GM20431 (cell line): Measurements from ENCODE around the gene EFHC2.

Source experiments
- in situ Hi-C: fragments of 300-500 bp; cut with MseI, MboI; formaldehyde crosslinking; loops from one replicate; pipeline ENCODE4 v1.15.0; 2020; ENCODE audit warnings: low sequenced_read_pairs; ENCODE audit not compliant: unreplicated experiment

EFHC2 gene, protein sequence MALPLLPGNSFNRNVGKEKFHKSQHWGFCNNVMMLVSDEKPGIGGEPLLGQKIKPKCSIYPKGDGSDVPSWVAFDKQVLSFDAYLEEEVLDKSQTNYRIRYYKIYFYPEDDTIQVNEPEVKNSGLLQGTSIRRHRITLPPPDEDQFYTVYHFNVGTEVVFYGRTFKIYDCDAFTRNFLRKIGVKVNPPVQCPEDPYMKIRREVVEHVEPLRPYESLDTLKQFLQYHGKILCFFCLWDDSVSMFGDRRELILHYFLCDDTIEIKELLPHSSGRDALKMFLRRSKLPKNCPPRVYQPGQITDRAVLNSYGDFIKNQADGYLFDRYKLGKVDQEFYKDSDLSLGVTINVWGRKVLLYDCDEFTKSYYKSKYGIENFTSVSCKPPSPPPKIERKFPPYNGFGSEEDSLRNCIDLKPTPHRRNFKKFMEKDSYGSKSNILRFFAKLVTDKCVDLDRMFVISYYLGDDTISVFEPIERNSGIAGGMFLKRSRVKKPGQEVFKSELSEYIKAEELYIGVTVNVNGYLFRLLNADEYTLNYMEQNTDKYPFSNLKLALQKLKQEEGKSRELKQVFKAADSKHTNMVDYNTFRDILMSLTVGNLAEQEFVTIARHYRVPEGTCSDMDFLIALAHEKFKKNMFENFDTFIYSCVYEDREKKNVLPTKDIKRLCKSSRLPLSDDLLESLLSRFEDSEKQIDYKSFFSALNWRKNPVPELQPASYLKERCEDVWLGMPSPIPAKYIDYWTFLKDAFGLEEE

DNA sequence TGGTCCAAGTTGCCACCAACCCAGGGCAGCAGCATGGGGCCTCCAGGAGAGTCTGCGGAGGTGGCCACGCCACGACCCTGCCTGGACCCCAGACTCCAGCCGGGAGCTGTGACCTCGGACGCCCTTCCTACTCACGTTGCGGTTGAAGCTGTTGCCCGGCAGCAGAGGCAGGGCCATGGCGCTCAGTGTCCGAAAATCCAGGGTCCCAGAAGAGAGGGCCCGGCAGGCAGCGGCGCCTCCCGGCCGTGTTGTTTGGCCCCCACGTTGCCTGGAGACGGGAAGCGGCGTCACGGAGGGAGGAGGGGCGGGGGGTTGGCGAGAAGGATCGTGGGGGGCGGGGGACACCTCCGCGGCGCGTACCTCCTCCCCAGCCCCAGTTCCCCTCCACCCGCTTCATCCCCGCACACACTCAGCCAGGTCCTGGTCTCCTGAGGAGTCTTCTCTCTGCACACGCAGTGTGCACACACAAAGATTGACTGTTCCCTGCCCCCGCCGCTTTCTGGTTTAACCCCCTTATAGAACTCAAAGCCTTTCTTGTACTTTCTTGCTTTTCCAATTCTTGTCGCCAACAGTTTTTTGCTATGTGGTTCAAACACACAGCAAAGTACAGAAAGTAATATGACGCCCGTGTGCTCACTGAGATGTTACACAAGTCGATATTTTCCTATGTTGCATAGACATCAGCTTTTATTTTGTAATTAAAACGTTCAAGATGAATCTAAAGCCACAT lies at the start of gene EFHC2:
EFHC2 (minus strand) TSS at position 261 of the 730 bp plus-strand sequence; CDS start at position 177, 84 bp downstream.
- in situ Hi-C loops = no loop called here

DNA sequence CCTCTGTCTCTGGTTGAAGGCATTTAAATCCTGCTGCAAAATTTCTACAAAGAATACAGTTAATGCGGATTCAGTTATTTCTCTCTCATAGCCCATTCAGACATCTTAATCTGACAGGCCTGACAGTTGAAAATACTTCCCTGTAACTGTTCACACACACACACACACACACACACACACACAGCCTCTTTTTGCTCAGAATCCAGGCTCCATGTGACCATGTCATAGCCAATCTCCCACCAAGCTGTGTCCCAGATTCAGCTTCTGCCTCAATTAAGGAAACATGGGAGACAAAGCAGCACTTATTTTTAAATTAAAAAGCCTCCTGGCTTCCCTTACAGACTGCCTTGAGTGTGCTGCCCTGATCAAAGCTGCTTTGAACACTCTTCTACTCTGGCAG lies 49.3 kb upstream of the EFHC2 start:
- in situ Hi-C loops = no loop called here

DNA sequence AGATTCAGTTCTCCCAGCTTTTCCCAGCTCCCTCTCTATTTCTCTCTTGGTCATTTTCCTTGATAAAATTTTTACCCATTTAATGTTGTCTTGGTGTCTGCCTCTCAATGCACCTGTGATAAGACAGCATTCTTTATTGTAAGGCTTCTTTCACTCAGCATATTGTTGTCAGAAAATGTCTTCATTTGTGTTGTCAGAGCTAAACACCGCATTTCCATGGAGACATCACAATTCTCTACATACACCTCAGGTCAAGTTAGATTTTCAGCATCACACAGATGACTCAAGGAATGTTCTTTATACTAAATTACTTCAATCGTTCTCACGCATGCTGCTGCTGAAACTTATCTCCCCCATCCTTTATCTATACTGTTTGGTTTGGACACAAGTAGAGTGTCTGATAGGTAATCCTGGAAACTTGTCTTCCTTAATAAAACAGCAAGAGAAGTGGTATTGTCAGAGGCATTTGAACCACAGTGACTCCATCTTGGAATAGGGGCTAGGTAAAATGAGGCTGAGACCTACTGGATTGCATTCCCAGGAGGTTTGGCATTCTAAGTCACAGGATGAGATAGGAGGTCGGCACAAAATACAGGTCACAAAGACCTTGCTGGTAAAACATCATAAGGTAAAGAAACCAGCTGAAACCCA lies 41.3 kb upstream of the EFHC2 start:
- in situ Hi-C loops = no loop called here

DNA sequence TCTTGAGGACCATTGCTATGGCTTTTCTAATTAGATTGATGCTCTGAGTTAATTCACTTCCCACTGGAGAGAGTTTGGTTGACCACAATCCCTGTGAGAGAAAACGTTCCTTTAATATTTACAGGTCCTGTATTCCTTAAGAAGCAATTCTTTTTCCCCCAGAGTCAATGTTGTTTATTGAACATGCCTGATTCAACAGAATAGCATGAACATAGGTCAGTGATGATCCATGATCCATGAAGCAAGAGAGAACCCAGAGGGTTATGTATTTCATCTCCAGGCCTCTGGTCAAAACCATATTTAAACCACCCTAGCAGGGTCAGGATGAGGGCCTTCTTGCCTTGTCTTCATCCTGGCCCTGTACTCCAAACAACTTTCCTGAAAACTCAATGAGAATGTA lies 39.4 kb upstream of the EFHC2 start:
- in situ Hi-C loops = no loop called here

DNA sequence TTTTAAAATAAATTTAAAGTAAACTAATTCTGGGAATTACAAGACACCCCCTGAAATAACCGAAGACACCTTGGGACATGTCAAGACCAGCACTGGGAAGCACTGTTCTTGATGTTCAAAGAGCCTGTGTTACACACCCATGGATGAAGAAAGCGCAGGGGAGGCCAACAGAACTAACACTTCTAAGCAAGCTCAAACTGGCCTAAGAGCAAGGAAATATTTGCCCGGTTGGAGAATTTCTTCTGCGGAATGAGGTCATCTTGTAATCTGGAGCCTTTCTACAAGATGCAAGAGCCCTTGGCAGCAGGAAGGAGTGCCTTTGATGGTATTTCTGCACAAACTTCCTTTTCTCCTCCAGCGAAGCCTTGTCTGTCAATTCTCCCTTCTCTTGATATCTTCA lies 9.3 kb upstream of the EFHC2 start:
- in situ Hi-C loops = no loop called here

DNA sequence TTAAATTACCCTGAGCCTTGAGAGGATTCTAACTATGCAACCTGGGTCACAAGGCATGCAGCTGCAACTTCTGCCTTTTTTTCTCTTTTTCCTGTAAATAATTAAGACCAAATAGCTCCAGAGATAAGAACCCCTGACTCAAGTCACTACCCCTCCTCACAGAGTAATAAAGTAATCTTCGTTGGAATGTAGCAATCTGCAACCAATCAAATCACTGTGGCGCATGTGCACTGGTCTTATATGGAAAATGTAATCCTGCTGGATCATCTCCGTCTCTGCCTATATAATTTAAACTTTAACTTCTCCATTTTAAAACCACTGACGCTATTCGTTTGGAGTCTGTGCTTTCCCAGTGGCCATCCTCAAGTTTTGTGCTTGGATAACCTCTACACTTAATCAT lies 6.1 kb upstream of the EFHC2 start:
- in situ Hi-C loops = no loop called here

DNA sequence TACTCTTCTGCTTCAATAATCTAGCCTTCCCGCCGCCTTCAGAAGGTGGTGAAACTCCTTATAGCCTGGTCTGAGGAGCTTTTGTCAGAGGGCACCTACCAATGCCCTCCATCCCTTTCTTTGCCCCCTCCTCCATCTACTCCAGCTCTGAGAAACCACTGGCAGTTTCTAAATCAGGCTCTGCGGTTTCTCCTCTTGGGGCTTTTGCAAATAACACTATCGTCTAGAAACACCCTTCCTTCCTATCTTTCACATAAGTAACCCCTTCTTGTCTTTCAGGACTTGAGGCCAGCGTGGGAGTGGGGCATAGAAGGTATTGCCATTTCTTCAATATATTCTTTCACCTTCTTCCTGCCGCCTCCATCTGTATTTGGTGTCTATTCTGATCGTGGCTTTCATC lies 1.2 kb upstream of the EFHC2 start:
- in situ Hi-C loops = no loop called here

DNA sequence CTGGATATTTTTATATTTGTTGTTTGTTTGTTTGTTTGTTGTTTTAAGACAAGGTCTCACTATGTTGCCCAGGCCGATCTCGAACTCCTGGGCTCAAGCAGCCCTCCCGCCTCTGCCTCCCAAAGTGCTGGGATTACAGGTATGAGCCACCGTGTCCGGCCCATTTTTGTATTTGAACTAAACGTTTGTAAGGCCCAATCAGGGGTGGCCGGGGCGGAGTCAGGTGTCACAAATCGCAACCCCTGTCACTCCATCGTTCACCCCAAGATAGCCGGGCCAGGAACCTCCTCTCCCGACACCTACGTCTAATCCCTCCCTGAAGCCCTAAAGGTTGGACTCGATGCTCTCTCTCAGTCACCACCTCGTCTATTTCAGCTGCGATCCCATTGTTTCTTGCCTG lies 722 bp upstream of the EFHC2 start:
- in situ Hi-C loops = no loop called here

DNA sequence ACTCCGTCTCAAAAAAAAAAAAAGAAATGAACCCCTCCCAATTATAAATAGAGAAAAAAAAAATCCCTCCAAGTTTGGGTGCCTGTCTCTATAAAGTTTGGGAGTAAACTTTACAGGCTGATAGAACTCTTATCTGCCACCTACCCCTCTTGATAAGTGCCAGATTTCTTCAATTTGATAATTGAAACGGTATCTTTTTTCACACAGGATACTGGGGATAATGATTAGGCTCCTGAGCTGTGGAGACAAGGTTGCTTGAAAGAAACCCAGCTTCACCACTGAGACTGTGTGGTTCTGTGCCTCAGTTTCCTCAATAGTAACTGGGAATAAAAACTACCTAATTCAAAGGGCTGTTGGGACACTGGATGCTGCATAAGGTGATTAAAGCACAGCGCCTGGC lies 606 bp downstream of the EFHC2 start:
- in situ Hi-C loops = no loop called here

DNA sequence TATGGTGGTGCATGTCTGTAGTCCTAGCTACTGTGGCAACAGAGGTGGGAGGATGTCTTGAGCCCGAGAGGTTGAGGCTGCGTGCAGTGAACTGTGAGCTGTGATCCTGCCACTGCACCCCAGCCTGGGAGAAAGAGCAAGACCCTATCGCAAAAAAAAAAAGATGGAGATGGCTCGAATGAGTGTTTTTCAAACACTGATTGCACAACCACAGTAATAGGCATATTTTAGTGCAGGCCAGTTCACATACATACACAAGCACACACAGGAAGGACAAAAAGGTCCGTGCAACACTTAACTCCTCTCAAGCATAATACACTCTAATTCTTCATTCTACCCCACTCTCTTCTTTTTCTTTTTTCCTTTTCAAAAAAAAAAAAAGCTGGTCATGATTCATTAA lies 5.1 kb downstream of the EFHC2 start:
- in situ Hi-C loops = no loop called here

DNA sequence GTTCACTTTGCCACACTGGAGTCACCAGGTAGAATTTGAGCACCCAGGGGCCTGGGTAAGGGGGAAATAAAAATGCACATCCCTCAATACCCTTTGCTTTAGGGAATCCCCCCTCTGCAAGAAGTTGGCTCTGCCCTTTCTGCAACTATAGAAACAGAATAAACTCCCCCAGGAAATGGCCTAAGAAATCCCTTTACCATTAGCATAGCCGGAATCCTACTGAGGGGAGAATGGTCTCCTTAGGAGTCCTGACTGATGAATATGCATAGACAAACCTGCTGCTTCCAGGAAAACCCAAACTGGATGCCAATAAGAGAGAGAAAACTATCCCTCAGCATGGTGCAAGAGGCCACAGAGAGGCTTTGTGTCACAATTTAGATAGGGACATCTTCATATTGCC lies 11.0 kb downstream of the EFHC2 start:
- in situ Hi-C loops = no loop called here

DNA sequence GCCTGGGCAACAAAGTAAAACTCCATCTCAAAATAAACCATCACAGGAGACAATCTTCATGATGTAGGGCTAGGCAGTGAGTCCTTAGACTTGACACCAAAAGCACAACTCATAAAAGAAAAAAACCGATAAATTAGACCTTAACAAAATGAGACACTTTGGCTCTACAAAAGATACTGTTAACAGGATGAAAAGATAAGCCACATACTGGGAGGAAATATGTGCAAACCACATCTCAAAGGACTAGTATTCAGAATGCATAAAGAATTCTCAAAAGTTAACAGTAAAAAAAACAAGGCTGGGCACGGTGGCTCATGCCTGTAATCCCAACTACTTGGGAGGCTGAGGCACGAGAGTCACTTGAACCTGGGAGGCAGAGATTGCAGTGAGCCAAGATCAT lies 13.2 kb downstream of the EFHC2 start:
- in situ Hi-C loops = no loop called here

DNA sequence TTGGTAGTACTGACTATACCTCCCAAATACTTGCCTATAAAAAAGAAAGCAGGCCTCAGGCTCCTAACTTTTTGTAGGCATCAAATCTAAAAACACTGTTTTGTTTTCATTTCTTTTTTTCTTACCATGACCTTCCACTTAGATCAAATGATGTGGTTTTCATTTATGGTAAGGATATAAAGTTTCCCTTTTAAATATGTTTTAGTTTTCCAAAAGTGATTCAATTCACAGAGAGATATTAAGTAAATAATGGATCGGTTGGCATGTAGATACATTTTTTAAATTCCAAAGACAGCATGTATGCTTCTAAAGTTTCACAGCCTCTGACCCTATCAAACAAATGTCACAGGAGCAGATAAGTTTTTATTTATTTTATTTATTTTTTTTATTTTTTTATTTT lies 23.9 kb downstream of the EFHC2 start:
- in situ Hi-C loops = no loop called here

DNA sequence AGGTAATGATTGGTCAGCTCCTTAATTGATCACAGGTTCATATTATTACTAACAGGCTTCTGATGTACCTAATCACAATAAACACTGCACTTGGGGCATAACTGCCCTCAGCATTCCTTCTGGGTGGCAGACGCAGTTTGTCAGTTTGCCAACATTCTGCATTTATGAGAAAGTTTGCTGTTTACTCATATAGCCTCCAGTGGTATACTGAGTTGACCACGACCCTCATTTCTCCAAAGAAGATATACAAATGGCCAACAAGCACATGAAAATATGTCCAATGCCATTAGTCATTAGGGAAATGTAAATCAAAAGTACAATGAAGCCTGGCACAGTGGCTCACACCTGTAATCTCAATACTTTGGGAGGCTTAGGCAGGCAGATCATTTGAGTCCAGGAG lies 26.3 kb downstream of the EFHC2 start:
- in situ Hi-C loops = no loop called here

DNA sequence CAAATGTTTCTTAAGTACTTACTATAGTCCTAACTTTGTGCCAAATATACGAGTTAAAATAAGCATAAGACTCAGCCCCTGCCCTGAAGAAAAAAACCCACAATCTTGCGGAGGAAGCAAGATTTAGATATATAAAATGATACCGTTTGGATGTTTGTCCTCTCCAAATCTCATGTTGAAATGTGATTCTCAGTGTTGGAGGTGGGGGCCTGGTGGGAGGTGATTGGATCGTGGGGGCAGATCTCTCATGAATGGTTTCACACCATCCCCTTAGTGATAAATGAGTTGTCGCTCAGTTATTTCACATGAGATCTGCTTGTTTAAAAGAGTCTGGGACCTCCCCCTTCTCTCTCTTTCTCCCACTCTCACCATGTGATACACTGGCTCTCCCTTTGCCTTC lies 28.7 kb downstream of the EFHC2 start:
- in situ Hi-C loops = no loop called here

DNA sequence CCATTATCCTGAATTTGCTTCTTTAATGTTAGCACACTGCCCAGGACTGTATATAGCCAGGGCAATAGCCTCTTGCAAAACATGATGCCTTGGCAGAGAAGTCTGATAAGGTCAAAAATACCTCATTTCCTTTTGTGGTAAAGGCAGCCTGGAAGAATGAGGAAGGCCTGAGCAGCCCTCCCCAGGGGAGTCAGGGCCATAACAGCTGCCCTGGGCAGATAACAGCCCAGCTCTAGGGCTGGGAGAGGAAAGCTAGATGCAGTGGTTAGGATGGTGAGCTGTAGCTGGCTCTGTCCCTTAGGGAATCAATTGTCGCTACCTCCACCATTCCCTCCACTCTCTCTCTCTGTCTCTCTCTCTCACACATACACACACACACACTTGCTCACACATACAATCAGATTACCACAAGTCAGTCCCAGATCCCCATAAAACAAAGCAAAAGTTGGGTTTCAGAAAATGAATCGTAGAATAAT lies 29.2 kb downstream of the EFHC2 start:
- in situ Hi-C loops = no loop called here

DNA sequence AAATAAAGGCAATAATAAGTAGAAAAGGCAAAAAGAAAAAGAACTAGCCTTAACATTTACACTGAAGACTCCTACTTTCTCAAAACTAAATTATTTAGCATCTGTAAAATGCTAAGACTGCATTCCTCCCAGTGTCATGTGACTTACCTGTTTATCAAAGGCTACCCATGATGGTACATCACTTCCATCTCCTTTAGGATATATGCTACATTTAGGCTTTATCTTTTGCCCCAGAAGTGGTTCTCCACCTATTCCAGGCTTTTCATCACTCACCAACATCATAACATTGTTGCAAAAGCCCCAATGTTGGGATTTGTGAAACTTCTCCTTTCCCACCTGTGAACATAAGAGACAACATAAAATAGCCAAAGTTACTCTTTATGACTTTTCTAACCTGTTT lies 31.1 kb downstream of the EFHC2 start:
- in situ Hi-C loops = no loop called here

DNA sequence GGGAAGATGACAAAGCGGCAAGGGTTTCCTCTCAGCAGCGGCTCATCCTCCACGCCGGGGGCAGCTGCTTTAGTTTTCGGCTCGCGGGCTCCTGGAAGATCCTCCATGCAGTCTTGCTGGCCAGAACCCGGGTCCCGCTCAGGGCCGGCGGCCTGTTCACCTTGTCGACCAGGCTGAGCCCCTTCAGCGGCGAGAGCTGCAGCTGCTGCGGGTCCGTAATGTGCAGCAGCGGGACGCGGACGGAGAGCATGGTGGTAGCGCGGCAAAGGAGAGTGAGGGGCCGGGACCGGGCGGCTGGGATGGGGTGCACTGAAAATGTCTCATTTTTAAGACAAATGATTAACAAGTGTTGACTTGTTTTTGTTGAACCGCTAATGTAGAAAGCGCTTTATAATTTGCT lies 33.2 kb downstream of the EFHC2 start:
- in situ Hi-C loops = no loop called here

DNA sequence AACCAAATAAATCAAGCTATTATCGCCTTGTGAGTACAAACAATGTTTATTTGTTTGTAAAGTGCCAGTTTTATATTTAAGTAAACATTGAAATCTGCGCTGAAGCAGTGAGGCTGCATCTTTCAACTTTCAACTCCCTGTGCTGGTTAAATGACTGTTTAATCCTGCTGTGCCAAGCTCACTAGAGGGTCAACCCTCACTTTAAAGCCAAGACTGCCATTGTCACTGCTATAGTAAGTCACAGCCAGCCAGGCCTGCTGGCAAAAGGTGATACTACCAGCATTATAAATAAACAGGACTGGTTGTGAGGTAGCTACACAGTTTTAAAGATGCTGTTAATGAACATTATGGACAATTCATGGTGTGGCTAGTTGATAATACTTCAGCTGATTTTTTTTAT lies 34.6 kb downstream of the EFHC2 start:
- in situ Hi-C loops = no loop called here

DNA sequence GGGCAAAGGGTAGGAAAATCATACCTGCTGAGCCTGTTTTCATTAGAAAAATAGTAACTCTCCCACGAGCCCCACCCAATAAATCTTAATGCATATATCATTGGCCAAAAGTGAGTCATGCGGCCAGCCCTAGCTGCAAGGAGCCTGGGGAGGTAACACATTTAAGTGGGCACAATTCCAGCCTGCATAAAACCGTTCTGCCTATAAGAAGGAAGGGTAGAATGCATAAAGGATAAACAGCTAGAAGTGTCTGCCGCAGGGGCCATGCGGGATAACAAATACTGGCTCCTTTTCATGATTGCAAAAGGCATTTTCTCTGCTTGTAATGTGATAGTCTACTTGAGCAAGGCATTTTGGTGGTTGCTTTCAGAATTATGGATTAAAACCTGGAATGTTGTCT lies 37.1 kb downstream of the EFHC2 start:
- in situ Hi-C loops = no loop called here
